H1 (cell line): ENCODE measurements around the gene C19orf47. TPM values are rescaled to one million over a fixed set of nuclear protein-coding genes. Genes with fewer than 3 reads are reported as not detected.
A peak's percentile ranks its signal among the peaks of the same experiment; 100 is the strongest.

ENCODE experiments used
- CTCF ChIA-PET: fragments of 300-600 bp; sonication (Branson Sonifier 250); formaldehyde crosslinking; loops from one replicate; lab custom pipeline; 2021; ENCODE audit not compliant: partially characterized antibody; lab: Charles Lee
- POLR2A ChIA-PET: fragments of 300-600 bp; sonication (Branson Sonifier 250); formaldehyde crosslinking; loops from one replicate; lab custom pipeline; 2021; ENCODE audit warnings: inconsistent platforms; ENCODE audit not compliant: partially characterized antibody; lab: Charles Lee
- DNase-seq, 2 experiments: peaks; one replicate each; pipeline versions ENCODE4 v3.0.0 to v3.0.0-alpha.2; 2010 to 2022; ENCODE audit warnings: low spot score in 2 of 2, low read depth in 1 of 2, mixed read lengths in 1 of 2
- FAIRE-seq: peaks from 2 replicates; lab custom pipeline; 2011; peaks lifted over from hg19 to GRCh38; lab: Jason Lieb, UNC
- H2AFZ ChIP-seq: 2 replicates; pipeline ENCODE4 v1.8.1; 2012; ENCODE audit warnings: low read length, inconsistent platforms
- H2AK5ac ChIP-seq: 2 replicates; pipeline ENCODE4 v1.6.1; 2013; ENCODE audit warnings: low read depth, low read length
- H2BK120ac ChIP-seq: replicated peaks from 2 replicates; pipeline ENCODE3; 2013; ENCODE audit warnings: low read depth, low read length, inconsistent platforms
- H2BK12ac ChIP-seq: 2 replicates; pipeline ENCODE4 v1.6.1; 2013; ENCODE audit warnings: low read depth, low read length
- H2BK15ac ChIP-seq: 2 replicates; pipeline ENCODE4 v1.6.1; 2013; ENCODE audit warnings: low read length
- H2BK20ac ChIP-seq: 2 replicates; pipeline ENCODE4 v1.6.1; 2013; ENCODE audit warnings: low read length
- H2BK5ac ChIP-seq: 2 replicates; pipeline ENCODE4 v1.6.1; 2013; ENCODE audit warnings: low read depth, low read length
- H3K14ac ChIP-seq: 2 replicates; pipeline ENCODE4 v1.6.1; 2013; ENCODE audit warnings: inconsistent platforms; ENCODE audit not compliant: insufficient read length
- H3K18ac ChIP-seq: 2 replicates; pipeline ENCODE4 v1.6.1; 2013; ENCODE audit warnings: low read length; ENCODE audit errors: extremely low read depth
- H3K23ac ChIP-seq: 2 replicates; pipeline ENCODE4 v1.6.1; 2013; ENCODE audit warnings: inconsistent platforms; ENCODE audit not compliant: insufficient read length
- H3K23me2 ChIP-seq: 2 replicates; pipeline ENCODE4 v1.6.1; 2013; ENCODE audit warnings: low read depth, low read length
- H3K27ac ChIP-seq: 2 replicates; pipeline ENCODE4 v1.6.1; 2011; ENCODE audit warnings: low read depth, low read length, inconsistent platforms
- H3K27me3 ChIP-seq, 4 experiments: replicated peaks in 1 of 4; 1 replicate in 1 of 4; 2 replicates in 3 of 4; pipeline versions ENCODE4 v1.6.1 to v1.8.1; 2011 to 2013; ENCODE audit warnings: low read length in 3 of 4, mild to moderate bottlenecking in 3 of 4, inconsistent platforms in 2 of 4, mixed read lengths in 2 of 4, moderate library complexity in 1 of 4; ENCODE audit not compliant: control insufficient read depth in 3 of 4, insufficient read depth in 3 of 4; ENCODE audit errors: extremely low read depth in 1 of 4
- H3K36me3 ChIP-seq, 4 experiments: 2 replicates each; pipeline versions ENCODE4 v1.6.1 to v1.8.1; 2011 to 2013; ENCODE audit warnings: mild to moderate bottlenecking in 4 of 4, low read length in 3 of 4, moderate library complexity in 2 of 4, control low read depth in 1 of 4, inconsistent platforms in 1 of 4; ENCODE audit not compliant: insufficient read depth in 4 of 4, control insufficient read depth in 2 of 4
- H3K4ac ChIP-seq: replicated peaks from 2 replicates; pipeline ENCODE3; 2013; ENCODE audit warnings: low read length, low read depth, mixed read lengths, inconsistent platforms; ENCODE audit not compliant: insufficient read length
- H3K4me1 ChIP-seq, 4 experiments: replicated peaks in 1 of 4; 1 replicate in 1 of 4; 2 replicates in 3 of 4; pipeline versions ENCODE4 v1.6.1 to v1.8.1; 2011 to 2013; ENCODE audit warnings: low read length in 3 of 4, inconsistent platforms in 2 of 4, mixed read lengths in 1 of 4; ENCODE audit not compliant: insufficient read depth in 4 of 4, control insufficient read depth in 3 of 4
- H3K4me2 ChIP-seq, 2 experiments: 2 replicates each; pipeline versions ENCODE4 v1.6.1 to v1.8.1; 2011 to 2013; ENCODE audit warnings: low read depth in 2 of 2, low read length in 2 of 2, control low read depth in 1 of 2, inconsistent platforms in 1 of 2, mild to moderate bottlenecking in 1 of 2; ENCODE audit not compliant: insufficient read depth in 1 of 2
- H3K4me3 ChIP-seq, 4 experiments: fragments of 200-600, 300-600 bp in 1 of 4; sonication (generic), shearing (Covaris generic), sonication (Bioruptor Twin) in 1 of 4; 2 replicates each; pipeline versions ENCODE4 v1.5.1 to v1.8.1; 2011 to 2016; ENCODE audit warnings: low read length in 4 of 4, low read depth in 3 of 4, control low read depth in 2 of 4, inconsistent platforms in 2 of 4, mild to moderate bottlenecking in 2 of 4, mixed read lengths in 1 of 4, moderate library complexity in 1 of 4; ENCODE audit not compliant: insufficient read depth in 2 of 4; ENCODE audit errors: extremely low read depth in 1 of 4
- H3K56ac ChIP-seq: replicated peaks from 2 replicates; pipeline ENCODE3; 2013; ENCODE audit warnings: low read depth, mild to moderate bottlenecking, mixed read lengths, low read length, inconsistent platforms; ENCODE audit not compliant: insufficient read length
- H3K79me1 ChIP-seq: 2 replicates; pipeline ENCODE4 v1.6.1; 2013; ENCODE audit warnings: low read depth, low read length, control low read depth
- H3K79me2 ChIP-seq, 2 experiments: 2 replicates each; pipeline versions ENCODE4 v1.6.1 to v1.8.1; 2012 to 2013; ENCODE audit warnings: low read length in 2 of 2, mild to moderate bottlenecking in 2 of 2, inconsistent platforms in 1 of 2; ENCODE audit not compliant: insufficient read depth in 2 of 2, control insufficient read depth in 1 of 2
- H3K9ac ChIP-seq, 4 experiments: replicated peaks in 1 of 4; 1 replicate in 1 of 4; 2 replicates in 3 of 4; pipeline versions ENCODE4 v1.6.1 to v1.8.1; 2011 to 2013; ENCODE audit warnings: low read depth in 3 of 4, low read length in 3 of 4, control low read depth in 2 of 4, mild to moderate bottlenecking in 2 of 4, moderate library complexity in 2 of 4, inconsistent platforms in 1 of 4; ENCODE audit errors: extremely low read depth in 1 of 4
- H3K9me3 ChIP-seq, 2 experiments: 2 replicates each; pipeline versions ENCODE4 v1.6.1 to v1.8.1; 2012 to 2013; ENCODE audit warnings: mild to moderate bottlenecking in 2 of 2, moderate library complexity in 2 of 2, control low read depth in 1 of 2, inconsistent platforms in 1 of 2, low read depth in 1 of 2, low read length in 1 of 2, mixed read lengths in 1 of 2; ENCODE audit not compliant: insufficient read depth in 2 of 2
- H4K20me1 ChIP-seq, 2 experiments: replicated peaks in 1 of 2; 2 replicates each; pipeline versions ENCODE3 to v1.8.1; 2011 to 2013; ENCODE audit warnings: inconsistent platforms in 2 of 2, low read length in 2 of 2, mild to moderate bottlenecking in 1 of 2; ENCODE audit not compliant: insufficient read depth in 2 of 2, control insufficient read depth in 1 of 2
- H4K5ac ChIP-seq: 2 replicates; pipeline ENCODE4 v1.6.1; 2013; ENCODE audit warnings: low read length, low read depth, mixed read lengths, inconsistent platforms; ENCODE audit not compliant: insufficient read length
- H4K8ac ChIP-seq: 2 replicates; pipeline ENCODE4 v1.8.0; 2013; ENCODE audit warnings: mild to moderate bottlenecking, moderate library complexity, low read length, inconsistent platforms; ENCODE audit not compliant: insufficient read depth; ENCODE audit errors: extremely low read depth
- H4K91ac ChIP-seq: replicated peaks from 2 replicates; pipeline ENCODE3; 2013; ENCODE audit warnings: low read length, mixed read lengths, inconsistent platforms; ENCODE audit not compliant: insufficient read length
- BACH1 ChIP-seq: IDR thresholded peaks from 2 replicates; pipeline ENCODE4 v1.6.1; 2012; ENCODE audit warnings: low read length, improper control_type of control experiment
- BRCA1 ChIP-seq: IDR thresholded peaks from 2 replicates; pipeline ENCODE4 v1.6.1; 2012; ENCODE audit warnings: low read depth, low read length, improper control_type of control experiment
- CBX5 ChIP-seq: fragments of 300-800, 300-1000 bp; sonication (generic); IDR thresholded peaks from 2 replicates; pipeline ENCODE4 v1.7.1; 2016; ENCODE audit warnings: antibody characterized with exemption, low read length, low read depth
- CEBPB ChIP-seq: IDR thresholded peaks from 2 replicates; pipeline ENCODE4 v1.6.1; 2012; ENCODE audit warnings: low read depth, low read length
- CREB1 ChIP-seq: IDR thresholded peaks from 2 replicates; pipeline ENCODE4 v1.6.1; 2012; ENCODE audit warnings: inconsistent platforms
- CTBP2 ChIP-seq: IDR thresholded peaks from 2 replicates; pipeline ENCODE4 v1.7.0; 2011; ENCODE audit warnings: borderline replicate concordance, mild to moderate bottlenecking, moderate library complexity, mixed read lengths, low read length; ENCODE audit not compliant: insufficient read depth, insufficient read length
- EGR1 ChIP-seq: IDR thresholded peaks from 2 replicates; pipeline ENCODE4 v1.6.1; 2011; ENCODE audit warnings: low read depth, low read length, borderline replicate concordance
- EP300 ChIP-seq, 2 experiments: IDR thresholded peaks; 1 replicate in 1 of 2; 2 replicates in 1 of 2; pipeline ENCODE4 v1.6.1; 2011 to 2012; ENCODE audit warnings: low read depth in 2 of 2, low read length in 2 of 2, mild to moderate bottlenecking in 2 of 2, borderline replicate concordance in 1 of 2, inconsistent platforms in 1 of 2, moderate library complexity in 1 of 2
- GTF2F1 ChIP-seq: IDR thresholded peaks from 2 replicates; pipeline ENCODE4 v1.6.1; 2012; ENCODE audit warnings: low read depth, low read length, improper control_type of control experiment, borderline replicate concordance
- HDAC6 ChIP-seq: IDR thresholded peaks from one replicate; pipeline ENCODE4 v1.7.1; 2012; ENCODE audit warnings: low read depth, mild to moderate bottlenecking, inconsistent platforms, low read length, moderate library complexity
- KDM4A ChIP-seq: IDR thresholded peaks from one replicate; pipeline ENCODE4 v1.7.1; 2012; ENCODE audit warnings: low read depth, mild to moderate bottlenecking, moderate library complexity, low read length, inconsistent platforms; ENCODE audit not compliant: severe bottlenecking
- TCF12 ChIP-seq: IDR thresholded peaks from 2 replicates; pipeline ENCODE4 v1.6.1; 2011; ENCODE audit warnings: low read depth, mild to moderate bottlenecking, low read length
- TEAD4 ChIP-seq: IDR thresholded peaks from 2 replicates; pipeline ENCODE4 v1.6.1; 2012; ENCODE audit warnings: low read depth, low read length, inconsistent platforms, mixed read lengths
- WGBS, 2 experiments: shearing (Covaris generic) in 1 of 2; methylation state at CpG; one replicate each; pipeline versions ENCODE4 v1.1.6 to v1.1.7; 2013 to 2015; ENCODE audit warnings: low lambda C conversion rate in 2 of 2, mixed read lengths in 2 of 2, inconsistent platforms in 1 of 2, low coverage in 1 of 2, missing lambda C conversion rate in 1 of 2; ENCODE audit not compliant: insufficient replicate concordance in 2 of 2, insufficient coverage in 1 of 2, insufficient read length in 1 of 2; ENCODE audit errors: extremely low coverage in 1 of 2, missing lambda C conversion rate in 1 of 2; 5-methylcytosine and 5-hydroxymethylcytosine counted together
- polyA plus RNA-seq, 7 experiments: library from polyadenylated mRNA; depleted of rRNA in 3 of 7; stranded (reverse) in 5 of 7; unstranded in 2 of 7; fragments of >200 nt in 5 of 7; fragments of 200-250 nt in 2 of 7; gene quantifications; 1 replicate in 5 of 7; 2 replicates in 1 of 7; 4 replicates in 1 of 7; pipeline versions ENCODE4 v1.2.1 to v1.2.3, GENCODE V29; 2011 to 2013; ENCODE audit warnings: missing spikeins in 2 of 7, mixed read lengths in 2 of 7
- total RNA-seq: library from RNA; stranded (reverse); fragmentation: NEBNext Ultra II Directional; extraction: Animal tissue kit (Norgen Biotek cat#: 25700); gene quantifications from 2 replicates; pipeline ENCODE4 v1.2.1, GENCODE V29; 2021

C19orf47 gene
- total and polyA plus RNA-seq, 2 of the 8 experiments (the other 6 are each of a cell fraction or from before 2014, with no cell fraction given) = 17.8 to 27.3 TPM

DNA sequence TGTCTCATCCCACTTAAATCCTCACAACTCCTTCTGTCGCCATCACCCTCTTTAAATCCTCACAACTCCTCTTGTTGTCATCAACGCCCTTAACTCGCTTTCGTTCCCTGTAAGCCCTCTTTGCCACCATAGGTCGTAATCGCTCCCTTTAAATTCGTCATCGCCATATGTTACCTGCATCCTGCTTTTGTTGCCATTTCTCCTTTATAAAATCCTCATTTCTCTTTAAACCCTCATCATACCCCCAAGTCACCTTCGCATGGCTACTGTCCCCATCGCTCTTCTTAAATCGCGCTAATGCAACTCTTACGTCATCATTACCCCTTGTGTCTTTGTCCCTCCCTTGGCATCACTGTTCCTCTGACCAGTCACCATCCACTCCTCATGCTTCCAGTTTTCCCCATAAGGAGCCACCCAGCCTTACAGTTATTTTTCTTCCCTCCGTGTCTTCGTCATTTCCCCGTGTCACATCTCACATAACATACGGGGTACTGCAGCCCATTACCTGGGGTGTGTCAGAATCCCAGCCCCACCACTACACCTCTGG is 837 bp upstream of the C19orf47 start:
- Histone ChIP-seq H4K8ac (no peak overlapping the region), H2BK5ac (peak overlapping the region; percentile 66; the same call in 1 of the 2 replicates), H3K23me2 (peaks cover 6% of the 10 kb centered on the region), H3K14ac (no peak overlapping the region), H2BK12ac (peak overlapping the region; percentile 84), H3K4me2 (peak overlapping the region; percentile 74 to 94), H2BK15ac (no peak overlapping the region), H3K27ac (0 out of 2 replicates have a peak overlapping the region, but pooled peaks have one; percentile 42), H3K4me1 (peaks cover 0 to 2% (median 0%) of the 10 kb centered on the region in 4 experiments; a peak in 1 of 7 replicates), H3K79me1 (no peaks in the 10 kb centered on the region), H4K91ac (no peak overlapping the region), H2BK20ac (no peak overlapping the region), H3K23ac (no peak overlapping the region), H3K56ac (no peak overlapping the region), H3K4me3 (peak overlapping the region; percentile 80 to 92 (median 87)), H2AFZ (peak overlapping the region; percentile 54; the same call in 1 of the 2 replicates), H3K27me3 (no peaks in the 10 kb centered on the region), H3K9me3 (no peaks in the 10 kb centered on the region), H3K79me2 (peaks cover 3 to 20% of the 10 kb centered on the region in 2 experiments; a peak in 3 of 4 replicates), H4K20me1 (peaks cover 0 to 2% of the 10 kb centered on the region in 2 experiments), H3K9ac (peak overlapping the region; percentile 34 to 48 (median 40)), H4K5ac (no peak overlapping the region), H3K4ac (peak overlapping the region; percentile 82), H2AK5ac (peak overlapping the region; percentile 69; the same call in 1 of the 2 replicates), H3K36me3 (no peaks in the 10 kb centered on the region), H3K18ac (peak overlapping the region; percentile 1), H2BK120ac (no peak overlapping the region)
- 32 to 100% methylated on average over 2 to 17 of the region's 17 CpGs for WGBS, 2 experiments
- DNase-seq = no peak
- no peak for FAIRE-seq
- CTCF ChIA-PET = interaction anchor here (2.9 kb wide), 1 partner anchor 116 kb away, joined by 8 read pairs; the partner anchor contains the start of gene BLVRB
- POLR2A ChIA-PET = interaction anchor here (0.6 to 1.5 kb wide), 2 partner anchors 31 to 85 kb away, joined by 3 to 4 read pairs; no protein-coding TSS in a partner anchor
- no peak for TF ChIP-seq CBX5
- TF ChIP-seq EP300 (IDR thresholded peaks at IDR 0.05; ENCODE audit: borderline replicate concordance in 1 of 2, low read depth in 2 of 2, low read length in 2 of 2) = no peak
- no peak for TF ChIP-seq GTF2F1
- no peak for TF ChIP-seq CTBP2
- no peak for TF ChIP-seq EGR1
- TF ChIP-seq BACH1 = no peak
- TF ChIP-seq TCF12 = no peak
- TF ChIP-seq BRCA1 = no peak
- TF ChIP-seq HDAC6 = no peak
- TF ChIP-seq CREB1 = peak; percentile 36; the same call in 1 of the 2 replicates
- TF ChIP-seq CEBPB = peak; percentile 68; the same call in 1 of the 2 replicates
- TF ChIP-seq KDM4A = peak; percentile 31
- TF ChIP-seq TEAD4 = no peak
